NB4 (cell line): ENCODE measurements around the gene CFAP92.

Source experiments
- CTCF ChIP-seq: IDR thresholded peaks from one replicate; pipeline ENCODE4 v1.5.1; 2012; ENCODE audit warnings: low read depth, low read length
- MAX ChIP-seq: IDR thresholded peaks from 2 replicates; pipeline ENCODE4 v1.6.1; 2011; ENCODE audit warnings: low read depth, low read length
- POLR2A ChIP-seq: IDR thresholded peaks from 2 replicates; pipeline ENCODE4 v1.6.1; 2011; ENCODE audit warnings: mild to moderate bottlenecking; ENCODE audit not compliant: insufficient read length; ENCODE audit errors: extremely low read depth

DNA sequence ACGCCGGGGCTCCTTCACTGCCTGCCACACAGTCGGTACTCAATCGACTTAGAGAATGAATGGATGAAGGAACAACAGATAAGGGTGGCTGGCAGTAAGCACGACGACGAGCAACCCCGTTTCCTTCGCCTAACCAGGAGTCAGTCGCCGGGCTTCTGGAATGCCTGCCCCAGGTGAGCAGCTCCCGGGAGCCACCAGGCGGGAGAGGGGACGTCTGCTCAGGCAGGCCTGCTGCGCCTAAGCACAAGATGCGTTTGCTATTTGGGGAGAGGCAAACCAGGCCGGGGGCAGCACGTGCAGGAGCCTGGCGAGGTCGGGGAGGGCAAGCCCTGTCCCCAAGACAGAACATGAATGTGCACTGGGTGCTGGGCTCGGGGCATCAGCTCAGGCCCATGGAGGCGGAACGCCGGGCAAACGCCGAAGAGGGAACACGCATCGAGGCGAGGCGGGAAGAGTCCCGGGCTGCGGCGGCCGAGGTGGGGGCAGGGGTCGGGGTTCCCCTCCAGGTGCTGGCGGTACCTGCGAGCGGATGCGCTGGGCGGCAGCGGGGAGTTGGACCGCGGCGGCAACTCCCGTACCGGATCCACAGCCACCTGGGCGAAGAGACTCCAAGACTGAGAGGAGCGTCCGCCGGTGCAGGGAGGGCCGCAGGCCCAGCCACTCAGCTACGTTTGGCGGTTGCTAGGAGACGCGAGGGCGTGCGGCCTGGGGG, at the start of gene CFAP92:
- TF ChIP-seq CTCF: no peak
- no peak for TF ChIP-seq POLR2A
- no peak for TF ChIP-seq MAX
